Measurements from ENCODE around the gene PLCB4.

The PLCB4 gene

GRCh38 chr20:9507544-9508239, 438.8 kb downstream of the PLCB4 start:
- in situ Hi-C loops (cut with HindIII; ENCODE audit: low sequenced_read_pairs), result no loop called here

DNA sequence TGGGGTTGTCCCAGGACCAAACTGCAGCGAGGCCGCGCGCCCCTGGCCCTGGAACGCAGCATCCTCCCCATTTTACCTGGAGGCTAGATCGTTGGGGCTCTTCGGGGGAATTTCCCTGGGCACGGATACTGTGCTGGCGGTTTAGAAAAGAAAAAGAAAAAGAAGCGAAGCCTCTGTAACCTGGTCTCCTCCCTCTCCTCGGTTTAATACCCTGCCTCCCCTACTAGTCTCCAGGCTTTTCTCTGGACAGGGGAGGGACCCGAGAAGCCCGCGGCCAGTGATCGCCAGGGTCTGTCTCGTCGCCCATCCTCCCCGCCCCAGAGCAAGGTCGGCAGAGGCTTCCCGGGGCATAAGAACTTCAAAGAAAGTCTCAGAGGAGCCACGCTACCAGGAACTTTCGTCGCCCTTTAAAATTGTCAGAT, 439.4 kb downstream of the PLCB4 start:
- in situ Hi-C loops (cut with HindIII; ENCODE audit: low sequenced_read_pairs), result no loop called here

GRCh38 chr20:9508696-9509178, 439.9 kb downstream of the PLCB4 start:
- in situ Hi-C loops (cut with HindIII; ENCODE audit: low sequenced_read_pairs), result no loop called here

DNA sequence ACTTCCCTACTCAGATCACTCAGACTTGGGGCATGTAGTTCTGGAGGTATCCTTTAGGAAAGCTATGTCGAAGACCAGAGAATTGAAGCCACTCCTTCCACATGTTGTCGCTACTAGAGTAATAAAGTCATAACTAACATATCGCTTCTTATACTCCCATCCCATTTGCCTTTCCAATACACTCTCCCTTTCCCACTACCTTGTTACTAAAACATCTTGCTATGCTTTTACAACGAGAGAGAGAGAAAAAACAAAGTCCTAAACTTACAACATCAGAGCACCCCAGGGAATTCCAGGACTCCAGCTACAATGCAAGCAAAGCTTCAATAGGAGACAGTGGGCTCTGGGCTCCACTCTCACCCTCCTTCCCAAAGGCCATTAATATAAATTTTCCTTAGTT, 440.4 kb downstream of the PLCB4 start:
- in situ Hi-C loops (cut with HindIII; ENCODE audit: low sequenced_read_pairs), result no loop called here

DNA sequence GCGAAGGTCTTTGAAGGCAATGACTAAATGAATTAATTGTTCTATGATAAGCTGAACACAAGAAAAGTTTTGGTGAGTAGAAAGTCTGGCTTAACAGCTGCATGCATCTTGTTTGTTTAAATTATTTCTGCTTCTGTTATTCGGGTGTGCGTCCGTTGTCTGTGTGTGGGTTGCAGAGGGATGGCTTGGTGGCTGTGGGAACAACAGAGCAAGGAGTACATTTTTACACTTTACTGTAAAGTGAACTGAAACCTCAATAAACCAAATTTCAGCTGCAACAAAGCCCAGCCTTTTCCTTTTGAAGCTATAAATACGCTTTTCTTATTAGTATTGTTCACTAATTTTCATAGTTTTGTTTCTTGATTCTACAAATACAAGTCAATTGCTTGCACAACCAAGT, 442.0 kb downstream of the PLCB4 start:
- in situ Hi-C loops (cut with HindIII; ENCODE audit: low sequenced_read_pairs), result no loop called here

GRCh38 chr20:9514072-9514460, 445.2 kb downstream of the PLCB4 start:
- in situ Hi-C loops (cut with HindIII; ENCODE audit: low sequenced_read_pairs), result no loop called here

- in situ Hi-C loops (cut with HindIII; ENCODE audit: low sequenced_read_pairs), result no loop called here
Observed at GRCh38 chr20:9514461-9515213, 445.8 kb downstream of the PLCB4 start, which contains the start of gene LAMP5. Gene LAMP5, plus strand, starts transcription at chr20:9514590. Its CDS starts 263 bp downstream, at chr20:9514853.

- in situ Hi-C loops (cut with HindIII; ENCODE audit: low sequenced_read_pairs), result no loop called here
Observed at GRCh38 chr20:9515214-9515585, 446.3 kb downstream of the PLCB4 start.

- in situ Hi-C loops (cut with HindIII; ENCODE audit: low sequenced_read_pairs), result no loop called here
Observed at GRCh38 chr20:9515741-9516233, 446.9 kb downstream of the PLCB4 start.

DNA sequence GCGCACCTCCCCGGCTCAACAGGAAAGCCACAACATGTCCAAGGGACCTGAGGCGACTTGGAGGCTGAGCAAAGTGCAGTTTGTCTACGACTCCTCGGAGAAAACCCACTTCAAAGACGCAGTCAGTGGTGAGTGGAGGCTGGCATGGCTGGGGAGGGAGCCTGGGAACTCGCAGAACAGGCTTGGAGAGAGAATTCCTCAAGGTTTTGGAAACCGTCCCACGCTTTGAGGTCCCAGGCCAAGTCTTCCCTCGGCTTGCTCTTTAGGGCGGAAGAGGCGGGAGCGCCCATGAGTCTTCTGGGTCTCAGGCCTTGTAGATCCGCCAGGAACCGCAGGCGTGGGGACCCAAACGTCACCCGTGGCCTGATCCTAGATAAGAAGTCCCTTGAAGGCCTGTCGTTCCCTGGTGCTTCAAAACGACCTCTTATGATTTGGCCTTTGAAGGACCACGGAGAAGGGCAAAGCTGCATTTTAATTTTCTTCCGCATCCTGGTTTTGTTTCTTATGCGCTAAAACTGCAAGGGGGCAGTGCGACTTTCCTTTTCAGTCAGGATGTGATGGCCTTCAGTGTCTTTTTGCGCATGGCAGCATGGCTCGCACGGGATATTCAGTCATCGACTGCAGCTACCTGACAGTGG, 447.5 kb downstream of the PLCB4 start:
- in situ Hi-C loops (cut with HindIII; ENCODE audit: low sequenced_read_pairs), result no loop called here

DNA sequence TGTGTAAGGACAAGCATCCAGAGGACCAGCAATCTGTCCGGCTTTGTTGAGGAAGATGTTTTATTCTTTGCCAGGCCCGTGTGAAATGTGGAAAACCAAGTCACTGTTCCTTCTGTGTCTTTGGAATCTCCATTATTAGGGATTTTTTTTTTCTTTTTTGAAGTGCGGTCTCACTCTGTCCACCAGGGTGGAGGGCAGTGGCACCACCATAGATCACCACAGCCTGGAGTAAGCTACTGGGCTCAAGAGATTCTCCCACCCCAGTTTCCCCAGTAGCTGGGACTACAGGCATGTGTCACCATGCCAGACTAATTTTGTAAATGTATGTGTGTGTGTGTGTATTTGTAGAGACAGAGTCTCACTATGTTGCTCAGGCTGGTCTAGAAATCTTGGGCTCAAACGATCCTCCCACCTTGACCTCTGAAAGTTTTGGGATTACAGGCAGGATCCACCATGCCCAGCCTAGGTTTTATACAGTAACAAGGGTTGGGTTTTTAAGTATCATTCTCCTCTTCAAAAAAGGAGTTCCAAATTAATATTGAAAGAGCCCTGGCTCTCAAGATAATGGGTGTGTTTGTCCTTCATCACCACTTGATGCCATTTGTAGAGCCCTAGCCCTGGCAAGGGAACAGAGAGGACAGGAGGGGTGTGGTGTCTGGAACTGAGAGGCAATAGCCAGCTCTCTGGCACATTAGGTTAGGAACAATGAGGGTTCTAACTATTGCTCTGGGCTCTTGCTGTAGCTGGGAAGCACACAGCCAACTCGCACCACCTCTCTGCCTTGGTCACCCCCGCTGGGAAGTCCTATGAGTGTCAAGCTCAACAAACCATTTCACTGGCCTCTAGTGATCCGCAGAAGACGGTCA, 448.6 kb downstream of the PLCB4 start:
- in situ Hi-C loops (cut with HindIII; ENCODE audit: low sequenced_read_pairs), result no loop called here

GRCh38 chr20:9518576-9519175, 449.8 kb downstream of the PLCB4 start:
- in situ Hi-C loops (cut with HindIII; ENCODE audit: low sequenced_read_pairs), result no loop called here

DNA sequence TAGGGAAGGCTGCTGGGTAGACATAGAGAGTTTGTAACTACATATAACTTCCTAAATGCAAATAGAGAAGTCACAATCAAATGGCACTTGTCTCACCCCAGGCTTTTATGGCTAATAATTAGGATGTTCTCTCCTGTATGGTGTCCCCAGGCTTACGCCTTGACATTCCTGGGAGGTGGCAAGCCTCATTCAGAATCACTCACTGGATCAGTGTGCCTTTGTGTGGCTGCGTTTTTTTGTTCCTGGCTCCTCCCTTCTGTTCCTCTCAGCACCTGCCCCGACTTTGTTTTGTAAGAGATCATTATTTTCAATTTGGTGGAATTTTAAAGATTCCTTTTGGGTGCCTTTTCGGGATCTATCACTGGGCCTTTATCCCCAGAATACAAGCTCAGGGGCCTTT, 451.2 kb downstream of the PLCB4 start:
- in situ Hi-C loops (cut with HindIII; ENCODE audit: low sequenced_read_pairs), result loop anchor here (5.0 kb wide), 1 partner anchor 63 kb away; no protein-coding TSS in a partner anchor

- in situ Hi-C loops (cut with HindIII; ENCODE audit: low sequenced_read_pairs), result loop anchor here (5.0 kb wide), 1 partner anchor 66 kb away; no protein-coding TSS in a partner anchor
Observed at GRCh38 chr20:9523636-9524035, 454.7 kb downstream of the PLCB4 start.

Measured in DLD1 (cell line).